ENCODE data around the gene XPNPEP1. TPM values are rescaled to one million over a fixed set of nuclear protein-coding genes. Genes with fewer than 3 reads are reported as not detected.

The XPNPEP1 gene
- total RNA-seq, 4 donors from 2014 or later = 108 to 298 (median 127) TPM

DNA sequence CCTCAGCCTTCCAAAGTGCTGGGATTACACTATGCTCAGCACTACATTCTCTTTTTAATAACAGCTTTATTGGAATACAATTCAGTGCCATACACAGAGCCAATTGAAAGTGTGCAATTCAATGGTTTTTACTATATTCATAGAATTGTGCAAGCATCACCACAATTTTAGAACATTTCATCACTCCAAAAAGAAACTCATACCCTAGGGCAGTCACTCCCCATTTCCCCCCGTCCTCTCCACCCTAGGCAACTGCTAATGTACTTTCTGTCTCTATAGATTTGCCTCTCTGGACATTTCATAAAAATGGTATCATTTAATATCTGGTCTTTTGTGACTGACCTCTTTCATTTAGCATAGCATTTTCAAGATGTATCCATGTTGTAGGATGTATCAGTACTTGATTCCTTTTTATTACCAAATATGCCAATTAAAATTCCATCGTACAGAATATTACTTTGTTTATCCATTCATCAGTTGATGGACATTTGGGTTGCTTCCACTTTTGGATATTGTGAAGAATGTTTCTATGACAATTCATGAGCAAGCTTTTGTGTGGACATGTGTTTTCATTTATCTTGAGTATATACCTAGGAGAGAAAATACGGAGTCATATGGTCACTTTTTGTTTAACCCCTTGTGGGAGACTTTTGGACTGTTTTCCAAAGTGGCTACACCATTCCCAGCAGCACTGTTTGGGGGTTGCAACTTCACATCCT is 6.3 kb upstream of the XPNPEP1 start:
- Histone ChIP-seq H3K27ac (no peak overlapping the region), H3K4me1 (no peaks in the 10 kb centered on the region), H3K36me3 (no peaks in the 10 kb centered on the region), H3K9me3 (no peaks in the 10 kb centered on the region), H3K27me3 (no peaks in the 10 kb centered on the region), H3K4me3 (no peak overlapping the region)
- intact Hi-C loops (cut with DNase I; ENCODE audit: low total_unique reads) = no loop called here
- in situ Hi-C loops (cut with MboI; ENCODE audit: low pct_ligation_motif_present in 1 of 4, low pct_unique_long_range_greater_than_20kb in 1 of 4, low sequenced_read_pairs in 3 of 4) = no loop called here
- TF ChIP-seq POLR2AphosphoS5 (IDR thresholded peaks at IDR 0.05) (no peak), EP300 (IDR thresholded peaks at IDR 0.05; ENCODE audit: low read depth) (no peak), POLR2A (IDR thresholded peaks at IDR 0.05) (no peak)
- TF ChIP-seq, protein P1, sequence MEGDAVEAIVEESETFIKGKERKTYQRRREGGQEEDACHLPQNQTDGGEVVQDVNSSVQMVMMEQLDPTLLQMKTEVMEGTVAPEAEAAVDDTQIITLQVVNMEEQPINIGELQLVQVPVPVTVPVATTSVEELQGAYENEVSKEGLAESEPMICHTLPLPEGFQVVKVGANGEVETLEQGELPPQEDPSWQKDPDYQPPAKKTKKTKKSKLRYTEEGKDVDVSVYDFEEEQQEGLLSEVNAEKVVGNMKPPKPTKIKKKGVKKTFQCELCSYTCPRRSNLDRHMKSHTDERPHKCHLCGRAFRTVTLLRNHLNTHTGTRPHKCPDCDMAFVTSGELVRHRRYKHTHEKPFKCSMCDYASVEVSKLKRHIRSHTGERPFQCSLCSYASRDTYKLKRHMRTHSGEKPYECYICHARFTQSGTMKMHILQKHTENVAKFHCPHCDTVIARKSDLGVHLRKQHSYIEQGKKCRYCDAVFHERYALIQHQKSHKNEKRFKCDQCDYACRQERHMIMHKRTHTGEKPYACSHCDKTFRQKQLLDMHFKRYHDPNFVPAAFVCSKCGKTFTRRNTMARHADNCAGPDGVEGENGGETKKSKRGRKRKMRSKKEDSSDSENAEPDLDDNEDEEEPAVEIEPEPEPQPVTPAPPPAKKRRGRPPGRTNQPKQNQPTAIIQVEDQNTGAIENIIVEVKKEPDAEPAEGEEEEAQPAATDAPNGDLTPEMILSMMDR (IDR thresholded peaks at IDR 0.05) = no peak
- no peak for DNase-seq
- 57 to 72% methylated on average over 3 of the region's 3 CpGs for WGBS, 2 donors (ENCODE audit: low coverage in 1 of 2)

DNA sequence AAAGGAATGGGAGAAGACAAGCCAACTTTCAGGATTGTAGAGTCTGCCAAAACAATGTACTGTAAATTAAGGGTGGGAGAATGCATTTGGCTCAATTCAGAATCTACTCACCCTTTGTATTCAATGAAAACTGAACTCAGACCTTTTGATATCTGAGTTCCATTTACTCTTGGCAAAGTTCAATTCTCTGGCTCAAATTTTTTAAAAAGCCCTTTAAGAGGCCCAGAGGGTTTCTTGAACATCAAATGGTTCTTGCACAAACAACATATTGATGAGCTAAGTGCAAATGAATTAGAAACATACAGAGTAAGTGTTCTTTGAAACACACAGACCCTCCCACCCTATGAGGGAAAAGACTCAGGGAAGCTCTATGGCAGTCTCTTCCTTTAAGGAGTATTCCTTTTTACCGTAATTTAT is 5.2 kb upstream of the XPNPEP1 start:
- intact Hi-C loops (cut with DNase I; ENCODE audit: low total_unique reads) = no loop called here
- DNase-seq = no peak

DNA sequence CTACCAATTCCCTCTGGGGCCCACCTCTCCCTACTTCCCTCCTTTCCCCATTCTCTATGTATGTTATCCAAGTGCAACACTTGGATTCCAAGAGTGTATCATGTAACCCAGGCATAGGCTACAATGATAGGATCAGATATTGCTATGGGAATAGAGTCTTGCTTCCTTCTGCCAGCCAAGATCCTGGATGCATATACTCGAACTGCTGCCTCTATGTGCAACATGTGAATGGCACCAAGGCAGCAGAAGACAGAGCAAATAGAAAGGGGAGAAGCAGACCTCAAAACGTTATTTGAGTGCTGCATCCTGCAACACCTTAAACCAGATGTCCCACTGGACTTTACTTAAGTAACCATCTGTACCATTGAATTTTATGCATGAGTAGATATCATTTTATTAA is 3.5 kb upstream of the XPNPEP1 start:
- no peak for DNase-seq
- Histone ChIP-seq H3K27me3 (no peaks in the 10 kb centered on the region), H3K9me3 (no peaks in the 10 kb centered on the region), H3K36me3 (no peaks in the 10 kb centered on the region), H3K4me3 (no peak overlapping the region), H3K27ac (no peak overlapping the region), H3K4me1 (peaks cover 0 to 17% (median 11%) of the 10 kb centered on the region in 4 donors)
- intact Hi-C loops (cut with DNase I; ENCODE audit: low total_unique reads) = no loop called here
- in situ Hi-C loops (cut with MboI; ENCODE audit: low pct_ligation_motif_present in 1 of 4, low pct_unique_long_range_greater_than_20kb in 1 of 4, low sequenced_read_pairs in 3 of 4) = no loop called here
- 79 to 93% methylated on average over 2 of the region's 2 CpGs for WGBS, 2 donors (ENCODE audit: low coverage in 1 of 2)
- TF ChIP-seq POLR2AphosphoS5 (IDR thresholded peaks at IDR 0.05) (no peak), POLR2A (IDR thresholded peaks at IDR 0.05) (no peak), EP300 (IDR thresholded peaks at IDR 0.05; ENCODE audit: low read depth) (no peak)
- TF ChIP-seq, protein P1 (IDR thresholded peaks at IDR 0.05) = no peak

More for the DNA sequence above, 5.2 kb upstream of the XPNPEP1 start:
- in situ Hi-C loops (cut with MboI; ENCODE audit: low pct_ligation_motif_present in 1 of 4, low pct_unique_long_range_greater_than_20kb in 1 of 4, low sequenced_read_pairs in 3 of 4) = no loop called here
- H3K9me3 ChIP-seq = no peaks in the 10 kb centered on the region
- peaks cover 0 to 8% (median 3%) of the 10 kb centered on the region in 4 donors for H3K4me1 ChIP-seq
- H3K4me3 ChIP-seq = no peak overlapping the region
- no peak overlapping the region for H3K27ac ChIP-seq
- H3K36me3 ChIP-seq = no peaks in the 10 kb centered on the region
- no peak for TF ChIP-seq EP300 (IDR thresholded peaks at IDR 0.05; ENCODE audit: low read depth)
- no peak for TF ChIP-seq POLR2AphosphoS5 (IDR thresholded peaks at IDR 0.05)
- no peak for TF ChIP-seq POLR2A (IDR thresholded peaks at IDR 0.05)
- TF ChIP-seq, protein P1 (IDR thresholded peaks at IDR 0.05) = no peak
- WGBS, 2 donors (ENCODE audit: low coverage in 1 of 2) = 76 to 100% methylated on average over 1 of the region's 1 CpG
- H3K27me3 ChIP-seq = no peaks in the 10 kb centered on the region

DNA sequence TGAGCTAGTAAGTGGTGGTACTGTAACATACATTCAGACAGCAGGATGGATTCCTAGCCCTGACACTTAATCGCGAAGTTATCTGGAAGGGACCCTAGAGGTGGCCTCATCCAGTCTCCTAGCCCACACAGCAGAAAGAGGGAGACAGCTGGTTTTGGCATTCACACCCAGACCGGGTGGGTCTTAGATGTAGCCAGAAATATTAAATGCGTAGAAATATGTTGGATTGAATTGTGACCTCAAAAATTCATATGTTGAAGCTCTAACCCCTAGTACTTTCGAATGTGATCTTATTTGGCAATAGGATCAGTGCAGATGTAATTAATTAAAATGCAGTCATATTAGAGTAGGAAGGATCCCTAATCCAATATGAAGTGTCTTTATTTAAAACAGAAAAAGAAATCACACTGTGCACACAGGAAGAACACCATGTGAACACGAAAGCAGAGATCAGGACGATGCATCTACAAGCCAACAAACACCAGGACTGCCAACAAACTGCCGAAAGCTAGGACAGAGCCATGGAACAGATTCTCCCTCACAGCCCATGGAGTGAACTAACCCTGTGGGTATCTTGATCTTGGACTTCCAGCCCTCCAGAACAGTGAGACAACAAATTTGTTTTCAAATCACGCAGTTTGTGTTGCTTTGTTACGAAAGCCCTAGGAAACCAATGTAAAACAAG is 2.9 kb upstream of the XPNPEP1 start:
- no peak for TF ChIP-seq POLR2A (IDR thresholded peaks at IDR 0.05)
- TF ChIP-seq, protein P1 (IDR thresholded peaks at IDR 0.05) = no peak
- TF ChIP-seq POLR2AphosphoS5 (IDR thresholded peaks at IDR 0.05) = no peak
- no peak for TF ChIP-seq EP300 (IDR thresholded peaks at IDR 0.05; ENCODE audit: low read depth)
- H3K4me1 ChIP-seq = peaks cover 0 to 23% (median 15%) of the 10 kb centered on the region in 4 donors
- 92 to 94% methylated on average over 7 to 10 of the region's 10 CpGs for WGBS, 2 donors (ENCODE audit: low coverage in 1 of 2)
- no peak overlapping the region for H3K27ac ChIP-seq
- H3K9me3 ChIP-seq = no peaks in the 10 kb centered on the region
- H3K36me3 ChIP-seq = no peaks in the 10 kb centered on the region
- in situ Hi-C loops (cut with MboI; ENCODE audit: low pct_ligation_motif_present in 1 of 4, low pct_unique_long_range_greater_than_20kb in 1 of 4, low sequenced_read_pairs in 3 of 4) (no loop called here), intact Hi-C loops (cut with DNase I; ENCODE audit: low total_unique reads) (no loop called here)
- no peak for DNase-seq
- H3K27me3 ChIP-seq = no peaks in the 10 kb centered on the region
- H3K4me3 ChIP-seq = no peak overlapping the region

Data from transverse colon (tissue), 4 donors.